NCI-H146 treated with DMSO at 0.1 percent for 48 hours (cell line): ENCODE results near the gene LRP1B.
"Not testable (repeated sequence)": the region's sequence is repeated elsewhere in the genome, so short reads cannot be mapped to it uniquely, and the experiment has no call there.

Experiments used
- DNase-seq: peaks from one replicate; lab custom pipeline; 2025; ENCODE audit not compliant: unreplicated experiment; lab: John Stamatoyannopoulos, UW

The LRP1B gene

DNA sequence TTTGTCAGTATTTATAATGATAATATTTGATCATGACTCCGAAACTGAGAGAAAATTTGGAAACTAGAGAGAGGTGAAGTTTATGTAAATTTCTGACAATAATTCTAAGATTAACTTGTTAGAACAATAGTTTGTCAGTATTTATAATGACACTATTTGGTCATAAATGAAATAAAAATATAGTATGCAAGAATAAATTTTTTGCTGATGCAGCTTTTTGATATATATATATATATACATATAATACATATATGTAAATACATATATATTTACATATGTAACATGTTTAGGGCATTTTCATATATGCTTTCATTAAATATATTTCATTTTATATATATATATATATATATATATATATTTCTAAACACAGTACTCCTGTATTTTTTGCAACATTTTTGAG, 1158.1 kb downstream of the LRP1B start:
- no peak for DNase-seq

DNA sequence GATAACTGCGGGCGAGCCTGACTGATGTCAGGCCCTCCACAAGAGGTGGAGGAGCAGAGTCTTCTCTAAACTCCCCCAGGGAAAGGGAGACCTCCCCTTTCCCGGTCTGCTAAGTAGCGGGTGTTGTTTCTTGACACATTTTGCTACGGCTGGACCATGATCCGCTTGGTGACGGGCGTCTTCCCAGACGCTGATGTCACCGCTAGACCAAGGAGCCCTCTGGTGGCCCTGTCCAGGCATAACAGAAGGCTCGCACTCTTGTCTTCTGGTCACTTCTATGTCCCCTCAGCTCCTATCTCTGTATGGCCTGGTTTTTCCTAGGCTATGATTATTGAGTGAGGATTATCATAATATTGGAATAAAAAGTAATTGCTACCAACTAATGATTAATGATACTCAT, 1166.5 kb downstream of the LRP1B start:
- not testable (repeated sequence) for DNase-seq

DNA sequence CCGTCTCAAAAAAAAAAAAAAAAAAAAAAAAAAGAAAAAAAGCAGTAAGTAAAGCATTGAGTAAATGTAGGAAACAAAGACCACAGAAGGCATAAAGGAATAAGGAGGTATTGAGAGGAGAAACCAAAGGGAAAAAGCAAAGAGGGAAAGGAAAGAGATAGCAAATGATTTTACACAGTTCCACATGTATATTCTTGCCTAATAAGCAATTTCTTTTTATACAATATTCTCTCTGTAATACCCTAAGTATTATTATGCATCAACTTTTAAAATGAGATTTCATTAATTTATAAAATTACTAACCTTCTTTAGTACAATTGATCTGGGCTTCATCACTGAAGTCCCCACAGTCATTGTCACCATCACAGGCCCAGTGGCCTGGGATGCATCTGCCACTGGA, 1180.9 kb downstream of the LRP1B start:
- DNase-seq: no peak

DNA sequence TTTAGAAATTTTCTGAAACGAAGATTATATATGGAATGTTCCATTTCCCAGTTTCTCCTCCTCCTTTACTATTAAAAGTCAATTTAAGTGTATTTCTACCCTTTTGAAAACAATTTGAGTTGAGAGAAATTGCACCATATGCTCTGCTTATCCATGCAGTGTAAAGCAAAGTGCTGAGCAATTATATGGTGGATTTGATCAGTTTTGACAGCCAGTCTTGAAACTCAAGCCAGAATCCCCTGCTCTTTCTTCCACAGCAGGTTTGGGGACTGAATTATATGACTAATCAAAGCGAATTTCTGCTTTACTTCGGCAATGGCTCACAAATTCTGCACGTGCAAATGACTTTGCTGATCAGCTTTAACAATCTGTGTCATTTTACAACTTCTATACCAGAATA, 1183.6 kb downstream of the LRP1B start:
- no peak for DNase-seq

DNA sequence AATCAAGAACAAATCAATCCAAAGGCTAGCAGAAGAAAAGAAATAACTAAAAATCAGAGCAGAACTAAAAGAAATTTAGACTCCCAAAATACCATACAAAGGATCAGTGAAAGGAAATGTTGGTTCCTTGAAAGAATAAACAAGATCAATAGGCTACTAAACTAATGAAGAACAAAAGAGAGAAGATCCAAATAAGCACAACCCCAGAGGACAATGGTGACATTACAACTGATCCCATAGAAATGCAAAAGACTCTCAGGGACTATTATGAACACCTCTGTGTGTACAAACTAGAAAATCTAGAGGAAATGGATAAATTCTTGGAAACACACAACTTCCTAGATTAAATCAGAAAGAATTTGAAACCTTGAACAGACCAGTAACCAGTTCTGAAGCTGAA, 1186.9 kb downstream of the LRP1B start:
- no peak for DNase-seq

DNA sequence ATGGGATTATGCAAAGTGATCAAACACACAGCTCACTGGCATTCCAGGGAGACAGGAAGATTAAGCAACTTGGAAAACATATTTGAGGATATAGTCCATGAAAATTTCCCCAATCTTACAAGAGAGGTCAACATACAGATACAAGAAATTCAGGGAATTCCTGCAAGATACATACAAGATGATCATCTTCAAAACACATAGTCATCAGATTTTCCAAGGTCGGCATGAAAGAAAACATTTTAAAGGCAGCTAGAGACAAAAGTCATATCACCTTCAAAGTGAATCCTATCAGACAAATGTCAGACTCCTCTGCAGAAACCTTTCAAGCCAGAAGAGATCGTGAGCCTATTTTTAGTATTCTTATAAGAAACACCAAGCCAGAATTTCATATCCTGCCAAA, 1188.5 kb downstream of the LRP1B start:
- no peak for DNase-seq

DNA sequence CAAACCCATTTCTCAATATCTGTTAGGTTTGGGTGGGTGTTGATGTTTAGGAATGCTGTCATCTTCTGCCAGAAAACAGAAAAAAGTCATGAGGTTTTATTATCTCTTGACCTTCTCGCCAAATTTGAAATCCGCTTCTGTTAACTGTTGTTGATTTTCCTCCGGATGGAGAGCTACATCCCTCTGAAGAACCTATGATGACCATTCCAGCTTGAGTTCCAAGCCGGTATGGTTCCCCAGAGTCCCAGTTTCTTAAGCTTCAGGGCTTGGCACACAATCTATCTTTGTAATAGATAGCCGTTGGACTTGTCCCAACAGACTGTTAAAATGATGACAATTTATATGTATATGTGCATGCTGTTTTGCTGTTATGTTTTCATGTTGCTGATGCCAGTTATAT, 1201.0 kb downstream of the LRP1B start:
- no peak for DNase-seq

DNA sequence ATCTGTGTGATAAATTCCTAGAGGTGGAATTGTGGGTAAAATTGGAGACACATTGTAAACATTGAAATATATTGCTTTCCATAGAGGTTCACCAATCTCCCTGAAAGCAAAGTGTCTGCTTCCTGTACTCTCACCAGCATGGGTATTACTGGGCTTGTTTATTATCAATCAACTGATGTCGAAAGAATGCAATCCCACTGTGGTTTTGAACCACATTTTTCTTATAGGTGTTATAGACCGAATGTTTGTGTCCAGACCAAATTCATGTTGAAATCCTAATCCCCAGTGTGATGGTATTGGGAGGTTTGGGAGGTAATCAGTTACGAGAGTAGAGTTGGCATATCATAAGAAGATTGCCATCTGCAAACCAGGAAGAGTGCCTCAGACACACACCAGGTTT, 1212.4 kb downstream of the LRP1B start:
- no peak for DNase-seq

DNA sequence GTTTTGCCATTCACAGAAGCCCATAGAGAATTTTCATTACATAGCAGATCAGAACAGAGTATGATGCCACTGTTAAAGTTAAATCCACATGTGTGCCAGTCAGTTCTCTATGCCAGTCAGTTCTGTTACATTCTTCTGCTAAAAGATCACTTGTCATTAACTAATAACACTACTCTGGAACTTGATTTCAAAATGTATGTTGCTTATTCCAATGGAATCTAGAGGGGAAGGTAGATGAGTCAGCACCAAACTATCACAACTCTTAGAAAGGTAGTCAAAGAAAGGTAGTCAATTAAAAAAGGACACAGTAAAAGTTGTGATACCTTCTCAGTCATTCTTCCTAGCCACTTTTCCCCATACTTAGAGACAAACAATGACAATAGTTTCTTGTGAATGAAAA, 1214.4 kb downstream of the LRP1B start:
- no peak for DNase-seq

DNA sequence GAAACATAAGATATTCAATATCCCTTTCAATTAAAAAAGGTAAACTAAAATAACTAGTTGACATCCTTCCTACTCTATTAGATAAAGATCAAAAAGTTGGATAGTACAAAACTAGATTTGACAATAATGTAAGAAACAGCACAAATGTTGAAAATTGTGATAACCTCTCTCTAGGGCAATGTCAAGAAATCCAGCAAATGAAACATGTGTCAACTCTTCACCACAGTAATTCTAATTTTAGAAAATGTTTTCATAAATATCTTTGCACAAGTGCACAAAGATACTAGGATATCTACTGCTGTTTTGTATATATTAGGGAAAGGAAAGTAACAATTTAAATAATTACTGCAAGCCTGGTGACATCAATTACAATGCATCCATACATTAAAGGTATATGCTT, 1220.1 kb downstream of the LRP1B start:
- no peak for DNase-seq

DNA sequence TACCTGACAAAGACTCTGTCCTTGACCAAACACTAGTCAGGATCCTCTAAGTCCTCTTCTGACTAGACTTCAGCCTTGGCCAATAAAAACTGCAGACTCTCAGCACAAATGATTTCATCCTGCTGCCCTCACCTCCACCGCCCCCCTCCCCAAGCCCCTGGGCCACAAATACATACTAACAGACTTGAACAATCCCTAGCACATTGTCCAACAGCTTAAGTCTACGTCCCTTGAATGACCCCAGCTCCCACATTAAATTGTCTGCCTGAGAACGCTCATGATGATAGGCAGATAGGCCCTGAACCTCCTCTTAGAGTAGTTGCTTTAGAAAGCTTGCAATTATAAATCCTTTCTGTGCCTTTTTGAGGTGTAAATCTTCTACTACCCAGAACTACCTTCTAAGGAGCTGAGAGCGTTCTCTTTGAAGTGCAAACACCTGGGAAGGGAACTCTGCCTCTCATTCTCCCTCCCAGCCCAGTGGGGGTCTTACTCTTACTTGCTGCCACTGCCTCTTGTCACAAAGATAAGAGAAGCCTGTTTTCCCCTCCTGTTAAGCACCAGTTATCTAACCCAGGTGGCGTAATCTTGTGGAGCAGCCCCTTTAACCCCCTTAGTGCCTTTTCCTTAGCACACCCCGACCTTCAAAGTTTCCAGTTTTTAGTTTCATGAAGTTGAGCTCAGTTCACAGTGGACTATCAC, 1225.6 kb downstream of the LRP1B start:
- DNase-seq: no peak

DNA sequence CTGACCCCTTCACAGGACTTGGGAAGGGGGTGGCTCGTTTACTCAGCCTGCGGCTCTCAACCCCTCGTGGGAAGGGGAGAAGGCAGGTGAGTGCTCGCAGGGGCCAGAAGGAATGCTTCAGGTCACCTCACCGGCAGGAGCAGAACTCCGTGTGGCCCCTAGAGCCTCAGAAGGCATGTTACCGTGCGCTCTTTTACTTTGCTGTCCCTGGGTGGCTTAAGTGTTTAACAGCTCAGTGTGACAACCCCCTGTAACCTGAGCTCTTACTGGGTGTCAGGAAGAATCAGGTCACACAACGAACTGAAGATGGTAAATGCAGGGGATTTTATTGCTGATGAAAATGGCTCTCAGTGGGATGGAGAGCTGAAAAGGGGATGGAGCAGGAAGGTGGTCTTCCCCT, 1235.4 kb downstream of the LRP1B start:
- DNase-seq: no peak

DNA sequence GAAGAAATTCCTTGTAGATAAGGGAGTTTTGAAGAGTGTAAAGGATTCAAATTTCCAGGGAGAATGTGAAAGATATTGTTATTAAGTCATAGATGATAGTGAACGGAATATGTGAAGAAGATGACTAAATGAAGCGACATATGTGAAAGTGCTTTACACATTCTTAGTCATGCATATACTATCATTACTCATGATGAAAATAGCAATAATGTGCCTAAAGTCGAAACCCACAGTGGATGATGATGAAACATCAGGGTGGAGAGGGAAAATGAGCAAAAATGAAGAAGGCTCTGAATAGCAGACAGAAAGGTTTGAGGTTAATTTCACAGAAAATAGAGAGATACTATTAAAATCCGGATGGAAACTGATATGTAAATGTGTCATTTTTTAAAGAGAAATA, 1237.1 kb downstream of the LRP1B start:
- no peak for DNase-seq

DNA sequence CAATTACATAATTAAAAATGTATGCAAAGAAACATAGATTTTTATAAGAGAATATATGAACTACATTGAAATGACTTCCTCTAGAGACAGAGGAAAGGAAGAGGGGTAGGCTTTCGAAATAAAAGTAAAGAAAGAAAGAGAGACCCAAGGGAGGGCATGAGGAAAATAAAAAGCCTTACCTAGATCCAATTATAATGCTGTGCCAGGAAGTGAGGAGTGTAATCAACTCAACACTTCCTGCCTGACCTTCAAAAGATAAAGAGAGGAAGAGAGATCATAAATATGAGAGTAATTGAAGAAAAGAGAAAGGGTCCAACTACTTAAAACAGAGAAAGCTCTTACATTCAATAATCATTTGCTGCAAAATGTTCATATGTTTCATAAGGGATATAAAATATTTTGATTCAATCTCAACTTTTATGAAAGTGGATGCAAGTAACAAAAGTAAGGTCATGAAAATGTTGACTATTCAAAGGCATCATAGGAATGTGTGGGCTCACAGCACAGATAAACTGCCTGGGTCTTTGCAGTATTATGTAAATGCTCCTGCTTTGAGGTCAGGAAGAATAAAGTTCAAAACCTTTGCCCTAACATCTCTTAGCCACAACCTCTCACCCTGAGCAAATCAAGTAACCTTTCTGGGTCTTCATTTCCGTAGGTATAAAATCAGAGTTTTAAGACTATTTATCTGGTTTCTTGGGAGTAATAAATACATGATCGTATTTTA, 1237.7 kb downstream of the LRP1B start:
- no peak for DNase-seq

DNA sequence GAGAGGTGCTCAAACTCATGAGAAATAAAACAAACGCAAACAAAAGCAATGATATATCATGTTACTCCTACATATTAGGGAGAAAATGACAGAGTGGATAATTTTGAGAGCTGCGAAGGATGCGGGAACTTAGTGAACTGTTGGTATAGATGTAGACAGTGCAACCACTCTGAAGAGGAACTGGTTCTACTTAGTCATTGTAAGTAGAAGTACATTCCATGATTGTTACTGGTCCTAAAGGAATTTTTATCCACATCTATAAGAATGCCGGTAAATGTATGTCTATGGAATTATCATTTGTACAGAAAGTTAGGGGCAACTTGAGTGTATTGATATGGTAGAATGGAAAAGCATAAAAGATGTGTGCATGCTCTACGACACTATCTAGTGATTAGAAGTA, 1238.4 kb downstream of the LRP1B start:
- no peak for DNase-seq

DNA sequence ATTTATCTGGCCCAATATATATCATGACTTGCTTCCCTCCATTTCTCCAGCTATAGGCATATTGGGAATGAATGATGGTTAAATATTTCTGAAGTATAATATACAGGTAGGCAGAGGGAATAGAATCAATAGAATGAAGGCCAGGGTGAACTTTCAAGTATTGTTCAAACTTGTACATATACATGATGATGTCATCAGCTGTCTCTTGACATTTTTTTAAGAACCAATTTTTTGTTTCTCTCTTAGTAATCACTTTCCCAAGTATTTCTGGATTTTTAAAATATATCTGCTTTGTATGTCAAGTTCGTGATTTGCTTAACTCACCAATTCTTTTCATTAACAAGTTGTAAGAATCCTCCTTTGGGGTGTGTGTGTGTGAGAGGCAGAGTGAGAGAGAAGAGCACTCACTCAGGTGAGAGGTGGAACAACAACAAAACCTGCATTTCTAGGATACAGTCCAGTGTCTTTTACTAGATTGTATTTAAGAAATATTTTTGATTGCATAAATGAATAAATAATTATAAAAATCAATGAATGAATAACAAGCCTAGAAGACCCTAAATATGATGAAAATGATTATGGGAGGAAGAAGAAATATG, 1239.1 kb downstream of the LRP1B start:
- no peak for DNase-seq

DNA sequence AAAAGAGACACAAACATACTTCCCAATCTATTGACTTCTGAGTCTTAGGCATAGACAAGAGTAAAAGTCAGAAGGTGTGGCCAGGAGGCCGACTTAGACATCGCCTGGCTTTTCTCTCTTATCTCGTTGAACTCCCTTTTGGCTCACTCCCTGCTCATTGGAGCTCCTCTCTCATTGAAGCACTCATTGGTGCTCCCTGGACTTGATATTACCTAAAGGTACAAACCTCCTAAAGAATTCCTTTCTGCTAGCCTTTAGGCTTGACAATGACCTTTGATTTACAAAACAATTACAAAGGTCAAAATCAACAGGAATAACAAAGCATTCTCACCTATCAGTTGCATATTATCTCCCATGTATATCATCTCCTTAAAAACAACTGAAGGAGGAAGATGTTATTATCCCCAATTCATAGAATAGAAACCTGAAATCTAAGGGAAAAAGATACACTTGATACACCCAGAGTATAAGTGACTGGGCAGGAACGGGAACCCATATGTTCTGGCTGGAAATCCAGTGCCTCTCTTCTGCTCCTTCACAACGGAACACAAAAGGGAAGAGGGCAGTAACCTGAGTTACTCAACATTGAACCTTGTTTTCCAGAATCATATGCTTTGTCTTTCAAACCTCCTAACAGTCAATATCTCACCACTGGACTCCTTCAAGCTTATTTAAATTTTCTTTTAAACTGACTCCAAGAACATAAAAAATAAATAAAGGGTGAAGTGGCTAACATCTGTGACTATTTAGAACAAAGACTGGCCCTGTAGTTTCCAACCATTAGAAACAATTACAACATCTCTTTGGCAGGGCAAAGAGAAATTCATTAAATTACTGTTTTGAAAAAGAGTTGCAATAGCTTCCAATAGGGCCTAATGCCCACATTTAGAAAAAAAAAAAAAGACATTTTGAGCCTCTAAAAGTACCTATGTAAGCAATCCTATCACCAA, 1247.9 kb downstream of the LRP1B start:
- DNase-seq: no peak

DNA sequence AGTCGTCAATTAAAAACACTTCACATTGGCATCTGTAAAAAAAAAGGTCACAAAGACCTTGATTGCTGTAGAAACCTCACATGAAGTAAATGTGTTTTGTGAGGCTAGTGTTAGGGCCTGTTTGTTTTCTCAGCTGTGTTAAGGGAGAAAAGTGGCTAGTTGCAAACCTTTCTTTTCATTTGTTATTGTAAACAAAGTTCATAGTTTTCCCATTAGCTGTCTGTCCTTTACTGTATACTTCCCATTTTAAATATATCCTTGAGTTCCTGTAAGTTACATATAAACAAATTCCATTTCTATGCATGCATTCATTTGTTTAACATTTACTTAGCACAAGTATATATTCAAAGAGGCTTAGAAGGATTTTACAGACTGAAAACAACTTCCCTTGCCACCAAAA, 1250.2 kb downstream of the LRP1B start:
- DNase-seq: no peak

DNA sequence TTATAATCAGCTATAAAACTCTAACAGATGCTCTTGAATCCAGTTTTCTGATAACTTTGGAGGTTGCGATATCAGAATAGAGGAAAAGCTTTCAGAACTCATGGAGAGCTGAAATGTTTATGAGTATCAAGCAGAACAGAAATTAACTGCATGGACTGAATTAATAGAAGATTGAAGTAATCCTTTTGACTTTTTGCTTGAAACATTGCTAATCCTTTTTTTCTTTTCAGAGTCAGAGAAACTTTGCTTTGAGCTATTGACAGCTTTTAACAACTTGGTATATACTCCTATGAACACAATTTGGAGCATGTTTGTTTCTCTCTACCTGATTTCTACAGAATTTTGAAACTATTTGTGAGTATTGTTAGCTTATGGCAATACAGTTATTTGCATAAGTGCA, 1254.8 kb downstream of the LRP1B start:
- DNase-seq: no peak

DNA sequence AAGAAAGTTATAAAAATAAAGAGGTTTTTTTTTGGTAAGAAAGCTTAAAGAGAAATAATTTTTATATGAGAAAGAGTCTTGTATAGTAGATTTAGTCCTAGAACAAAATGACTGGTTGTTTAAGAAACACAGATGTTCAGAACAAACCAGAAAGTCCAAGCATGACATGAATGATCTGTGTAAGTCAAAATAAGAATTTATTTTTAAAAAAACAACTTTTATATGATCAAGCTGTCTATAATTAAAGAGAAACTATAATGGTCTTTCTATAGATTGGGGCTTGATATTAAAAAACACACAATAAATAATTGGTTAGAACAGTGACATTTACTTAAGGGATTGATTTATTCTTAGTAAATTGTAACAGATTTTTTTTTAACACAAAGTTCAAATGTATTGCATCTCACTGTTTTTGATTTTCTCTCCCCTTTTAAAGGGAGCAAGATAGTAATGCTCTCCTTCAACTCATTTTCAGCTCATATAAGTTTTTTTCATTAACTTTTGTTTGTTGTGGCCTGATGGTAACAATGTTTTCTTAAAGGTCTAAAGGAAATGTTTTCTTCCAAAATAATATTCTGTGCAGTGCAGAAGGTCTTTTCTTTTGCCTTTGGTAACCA, 1256.8 kb downstream of the LRP1B start:
- DNase-seq: no peak

DNA sequence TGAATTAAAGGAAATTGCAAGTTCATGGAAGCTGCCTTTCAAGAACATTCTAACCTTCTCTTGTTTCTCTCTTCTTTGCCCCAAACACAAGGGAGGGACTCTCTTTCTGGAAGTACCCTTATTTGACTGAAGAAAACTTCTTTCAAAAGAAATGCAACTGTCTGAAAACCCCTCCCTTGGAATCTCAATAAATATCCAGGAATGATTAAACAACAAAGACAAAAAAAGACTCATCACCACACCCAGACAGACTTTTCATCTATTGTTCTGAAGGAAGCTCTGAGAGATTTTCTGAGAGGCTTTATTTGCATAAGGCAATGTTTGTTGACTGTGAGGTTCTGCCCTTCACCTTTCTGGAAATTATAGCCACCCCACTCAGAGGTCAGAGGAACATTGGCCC, 1260.9 kb downstream of the LRP1B start:
- DNase-seq: no peak
